GM12878 (cell line): ENCODE results near the gene HMGN1. TPM values are rescaled to one million over a fixed set of nuclear protein-coding genes. Genes with fewer than 3 reads are reported as not detected.

Experiments
- ATF7 ChIP-seq: fragments of 450-650 bp; IDR thresholded peaks from 2 replicates; pipeline ENCODE4 v1.6.1; 2016; ENCODE audit warnings: low read depth, mild to moderate bottlenecking
- CBFB ChIP-seq: IDR thresholded peaks from 2 replicates; pipeline ENCODE4 v1.6.1; 2016; ENCODE audit warnings: antibody characterized with exemption, low read depth
- CBX5 ChIP-seq: sonication (generic); IDR thresholded peaks from 2 replicates; pipeline ENCODE4 v1.6.1; 2016; ENCODE audit warnings: low read depth, moderate library complexity, mild to moderate bottlenecking, inconsistent platforms
- HDAC2 ChIP-seq: fragments of 200-600 bp; sonication (generic); IDR thresholded peaks from 2 replicates; pipeline ENCODE4 v1.6.1; 2017
- JUNB ChIP-seq: IDR thresholded peaks from 2 replicates; pipeline ENCODE4 v1.6.1; 2016; ENCODE audit warnings: antibody characterized with exemption, mild to moderate bottlenecking
- MEF2A ChIP-seq: IDR thresholded peaks from 2 replicates; pipeline ENCODE4 v1.6.1; 2011; ENCODE audit warnings: low read depth, mild to moderate bottlenecking, low read length, moderate library complexity; ENCODE audit not compliant: insufficient read depth
- MTA2 ChIP-seq: fragments of 450-650 bp; IDR thresholded peaks from 2 replicates; pipeline ENCODE4 v1.6.1; 2016; ENCODE audit warnings: low read depth, mild to moderate bottlenecking, moderate library complexity
- NBN ChIP-seq: fragments of 450-650 bp; IDR thresholded peaks from 2 replicates; pipeline ENCODE4 v1.6.1; 2016
- NR2C2 ChIP-seq: IDR thresholded peaks from 2 replicates; pipeline ENCODE4 v1.6.1; 2011; ENCODE audit warnings: borderline replicate concordance, low read depth; ENCODE audit not compliant: control insufficient read depth, insufficient read length
- POLR2AphosphoS5 ChIP-seq: IDR thresholded peaks from 2 replicates; pipeline ENCODE4 v1.6.1; 2011; ENCODE audit warnings: mild to moderate bottlenecking, low read length, inconsistent platforms
- RCOR1 ChIP-seq: conservative IDR thresholded peaks from 2 replicates; pipeline ENCODE4 v1.6.1; 2012; ENCODE audit warnings: low read depth, low read length, improper control_type of control experiment
- SMC3 ChIP-seq: IDR thresholded peaks from 2 replicates; pipeline ENCODE4 v1.6.1; 2011; ENCODE audit warnings: low read length, improper control_type of control experiment, borderline replicate concordance
- SUPT20H ChIP-seq: IDR thresholded peaks from 2 replicates; pipeline ENCODE4 v1.6.1; 2011; ENCODE audit warnings: low read depth, mild to moderate bottlenecking, low read length, moderate library complexity, borderline replicate concordance; ENCODE audit not compliant: control insufficient read depth
- TCF12 ChIP-seq: IDR thresholded peaks from 2 replicates; pipeline ENCODE4 v1.6.1; 2011; ENCODE audit warnings: low read depth, mild to moderate bottlenecking, low read length
- ZNF217 ChIP-seq: fragments of 450-650 bp; IDR thresholded peaks from 2 replicates; pipeline ENCODE4 v1.6.1; 2017; ENCODE audit warnings: antibody characterized with exemption, mild to moderate bottlenecking
- polyA plus RNA-seq, 11 experiments: library from polyadenylated mRNA; depleted of rRNA in 4 of 11; unstranded in 6 of 11; stranded (reverse) in 5 of 11; fragments of >200 nt; fragmentation: Nextera tagmentation in 4 of 11; fragmentation: Illumina TruSeq in 1 of 11; extraction: Ambion mirVana in 4 of 11; extraction: Trizol in 1 of 11; gene quantifications; 1 replicate in 1 of 11; 2 replicates in 10 of 11; pipeline versions ENCODE4 v1.2.1 to v1.2.3, GENCODE V29; 2011 to 2016; ENCODE audit warnings: inconsistent platforms in 2 of 11, missing spikeins in 2 of 11, low read depth in 1 of 11
- total RNA-seq, 4 experiments: library from RNA; depleted of rRNA in 3 of 4; stranded (reverse); fragments of >200 nt in 3 of 4; fragmentation: Illumina TruSeq in 1 of 4; extraction: Trizol in 1 of 4; gene quantifications; 2 replicates each; pipeline versions ENCODE4 v1.2.1 to v1.2.3, GENCODE V29; 2013 to 2021
- TF ChIP-seq, protein P1 (sequence below): fragments of 450-650 bp; IDR thresholded peaks from 2 replicates; pipeline ENCODE4 v1.6.1; 2017; ENCODE audit warnings: low read depth, mild to moderate bottlenecking, moderate library complexity
- TF ChIP-seq, protein P2 (sequence below): IDR thresholded peaks from 2 replicates; pipeline ENCODE4 v1.6.1; 2012; ENCODE audit warnings: low read depth, low read length, improper control_type of control experiment
- TF ChIP-seq, protein P3 (sequence below): fragments of 450-650 bp; IDR thresholded peaks from 2 replicates; pipeline ENCODE4 v1.6.1; 2017; ENCODE audit warnings: antibody characterized with exemption, mild to moderate bottlenecking, moderate library complexity
- TF ChIP-seq, protein P4 (sequence below): fragments of 450-650 bp; IDR thresholded peaks from 2 replicates; pipeline ENCODE4 v1.6.1; 2014; ENCODE audit warnings: mild to moderate bottlenecking
- TF ChIP-seq, protein P5 (sequence below): fragments of 450-650 bp; IDR thresholded peaks from 2 replicates; pipeline ENCODE4 v1.6.1; 2016; ENCODE audit warnings: mild to moderate bottlenecking

The HMGN1 gene
- total and polyA plus RNA-seq, 10 of the 15 experiments (the other 5 are each of a cell fraction or from before 2014, with no cell fraction given) = 120 to 798 (median 396) TPM

DNA sequence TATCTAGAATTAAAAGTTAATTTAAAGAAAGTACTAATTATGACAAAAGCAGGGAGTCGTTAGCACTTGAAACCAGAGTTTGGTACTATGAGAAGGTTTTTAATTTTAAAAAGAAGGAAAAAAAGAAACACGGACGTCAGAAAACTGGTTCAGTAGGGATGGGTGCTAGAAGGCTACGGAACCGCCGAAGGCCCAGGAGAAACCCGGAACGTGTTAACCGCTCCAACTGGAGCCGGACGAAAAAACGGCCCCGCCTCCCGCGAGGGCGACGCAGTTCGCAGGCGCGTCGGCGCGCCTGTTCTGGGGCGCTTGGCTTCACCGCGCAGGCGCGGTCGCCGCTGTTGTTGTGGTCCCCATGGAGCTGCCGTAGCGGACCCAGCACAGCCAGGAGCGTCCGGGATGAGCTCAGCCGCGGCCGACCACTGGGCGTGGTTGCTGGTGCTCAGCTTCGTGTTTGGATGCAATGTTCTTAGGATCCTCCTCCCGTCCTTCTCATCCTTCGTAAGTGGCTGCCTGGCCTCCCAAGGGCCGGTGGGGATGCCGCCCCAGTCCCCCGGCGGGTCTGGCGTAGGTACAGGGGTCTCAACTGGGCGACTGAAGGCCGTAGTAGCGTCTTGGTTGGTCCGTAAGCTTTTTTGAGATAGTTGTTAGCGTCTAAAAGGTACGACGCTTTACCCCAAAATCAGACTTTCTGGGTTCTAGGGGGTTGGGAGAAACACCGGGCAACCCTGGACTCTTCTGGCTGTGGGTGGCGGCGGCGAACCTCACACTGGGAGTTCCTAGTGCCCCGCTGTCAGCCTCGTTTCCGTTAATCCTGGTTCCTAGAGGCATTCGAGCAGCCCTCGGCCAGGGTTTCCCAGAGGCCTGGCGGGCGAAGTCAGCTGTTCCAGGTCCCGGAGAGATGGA lies 31.4 kb upstream of the HMGN1 start (continued):
- TF ChIP-seq, protein P1, sequence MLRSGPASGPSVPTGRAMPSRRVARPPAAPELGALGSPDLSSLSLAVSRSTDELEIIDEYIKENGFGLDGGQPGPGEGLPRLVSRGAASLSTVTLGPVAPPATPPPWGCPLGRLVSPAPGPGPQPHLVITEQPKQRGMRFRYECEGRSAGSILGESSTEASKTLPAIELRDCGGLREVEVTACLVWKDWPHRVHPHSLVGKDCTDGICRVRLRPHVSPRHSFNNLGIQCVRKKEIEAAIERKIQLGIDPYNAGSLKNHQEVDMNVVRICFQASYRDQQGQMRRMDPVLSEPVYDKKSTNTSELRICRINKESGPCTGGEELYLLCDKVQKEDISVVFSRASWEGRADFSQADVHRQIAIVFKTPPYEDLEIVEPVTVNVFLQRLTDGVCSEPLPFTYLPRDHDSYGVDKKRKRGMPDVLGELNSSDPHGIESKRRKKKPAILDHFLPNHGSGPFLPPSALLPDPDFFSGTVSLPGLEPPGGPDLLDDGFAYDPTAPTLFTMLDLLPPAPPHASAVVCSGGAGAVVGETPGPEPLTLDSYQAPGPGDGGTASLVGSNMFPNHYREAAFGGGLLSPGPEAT = peak; percentile 26; the same call in 1 of the 2 replicates
- TF ChIP-seq SMC3 (no peak), POLR2AphosphoS5 (peak; percentile 74; the same call in 1 of the 2 replicates), HDAC2 (no peak), SUPT20H (no peak), JUNB (no peak), MEF2A (no peak), ZNF217 (no peak), MTA2 (no peak), CBFB (no peak), RCOR1 (no peak), NBN (no peak), TCF12 (no peak), CBX5 (no peak), NR2C2 (no peak), ATF7 (0 out of 2 replicates have a peak, but pooled peaks have one; percentile 23)
- TF ChIP-seq, protein P2, sequence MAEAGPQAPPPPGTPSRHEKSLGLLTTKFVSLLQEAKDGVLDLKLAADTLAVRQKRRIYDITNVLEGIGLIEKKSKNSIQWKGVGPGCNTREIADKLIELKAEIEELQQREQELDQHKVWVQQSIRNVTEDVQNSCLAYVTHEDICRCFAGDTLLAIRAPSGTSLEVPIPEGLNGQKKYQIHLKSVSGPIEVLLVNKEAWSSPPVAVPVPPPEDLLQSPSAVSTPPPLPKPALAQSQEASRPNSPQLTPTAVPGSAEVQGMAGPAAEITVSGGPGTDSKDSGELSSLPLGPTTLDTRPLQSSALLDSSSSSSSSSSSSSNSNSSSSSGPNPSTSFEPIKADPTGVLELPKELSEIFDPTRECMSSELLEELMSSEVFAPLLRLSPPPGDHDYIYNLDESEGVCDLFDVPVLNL = no peak
- TF ChIP-seq, protein P3, sequence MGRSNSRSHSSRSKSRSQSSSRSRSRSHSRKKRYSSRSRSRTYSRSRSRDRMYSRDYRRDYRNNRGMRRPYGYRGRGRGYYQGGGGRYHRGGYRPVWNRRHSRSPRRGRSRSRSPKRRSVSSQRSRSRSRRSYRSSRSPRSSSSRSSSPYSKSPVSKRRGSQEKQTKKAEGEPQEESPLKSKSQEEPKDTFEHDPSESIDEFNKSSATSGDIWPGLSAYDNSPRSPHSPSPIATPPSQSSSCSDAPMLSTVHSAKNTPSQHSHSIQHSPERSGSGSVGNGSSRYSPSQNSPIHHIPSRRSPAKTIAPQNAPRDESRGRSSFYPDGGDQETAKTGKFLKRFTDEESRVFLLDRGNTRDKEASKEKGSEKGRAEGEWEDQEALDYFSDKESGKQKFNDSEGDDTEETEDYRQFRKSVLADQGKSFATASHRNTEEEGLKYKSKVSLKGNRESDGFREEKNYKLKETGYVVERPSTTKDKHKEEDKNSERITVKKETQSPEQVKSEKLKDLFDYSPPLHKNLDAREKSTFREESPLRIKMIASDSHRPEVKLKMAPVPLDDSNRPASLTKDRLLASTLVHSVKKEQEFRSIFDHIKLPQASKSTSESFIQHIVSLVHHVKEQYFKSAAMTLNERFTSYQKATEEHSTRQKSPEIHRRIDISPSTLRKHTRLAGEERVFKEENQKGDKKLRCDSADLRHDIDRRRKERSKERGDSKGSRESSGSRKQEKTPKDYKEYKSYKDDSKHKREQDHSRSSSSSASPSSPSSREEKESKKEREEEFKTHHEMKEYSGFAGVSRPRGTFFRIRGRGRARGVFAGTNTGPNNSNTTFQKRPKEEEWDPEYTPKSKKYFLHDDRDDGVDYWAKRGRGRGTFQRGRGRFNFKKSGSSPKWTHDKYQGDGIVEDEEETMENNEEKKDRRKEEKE = no peak
- TF ChIP-seq, protein P4, sequence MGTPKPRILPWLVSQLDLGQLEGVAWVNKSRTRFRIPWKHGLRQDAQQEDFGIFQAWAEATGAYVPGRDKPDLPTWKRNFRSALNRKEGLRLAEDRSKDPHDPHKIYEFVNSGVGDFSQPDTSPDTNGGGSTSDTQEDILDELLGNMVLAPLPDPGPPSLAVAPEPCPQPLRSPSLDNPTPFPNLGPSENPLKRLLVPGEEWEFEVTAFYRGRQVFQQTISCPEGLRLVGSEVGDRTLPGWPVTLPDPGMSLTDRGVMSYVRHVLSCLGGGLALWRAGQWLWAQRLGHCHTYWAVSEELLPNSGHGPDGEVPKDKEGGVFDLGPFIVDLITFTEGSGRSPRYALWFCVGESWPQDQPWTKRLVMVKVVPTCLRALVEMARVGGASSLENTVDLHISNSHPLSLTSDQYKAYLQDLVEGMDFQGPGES = no peak
- TF ChIP-seq, protein P5, sequence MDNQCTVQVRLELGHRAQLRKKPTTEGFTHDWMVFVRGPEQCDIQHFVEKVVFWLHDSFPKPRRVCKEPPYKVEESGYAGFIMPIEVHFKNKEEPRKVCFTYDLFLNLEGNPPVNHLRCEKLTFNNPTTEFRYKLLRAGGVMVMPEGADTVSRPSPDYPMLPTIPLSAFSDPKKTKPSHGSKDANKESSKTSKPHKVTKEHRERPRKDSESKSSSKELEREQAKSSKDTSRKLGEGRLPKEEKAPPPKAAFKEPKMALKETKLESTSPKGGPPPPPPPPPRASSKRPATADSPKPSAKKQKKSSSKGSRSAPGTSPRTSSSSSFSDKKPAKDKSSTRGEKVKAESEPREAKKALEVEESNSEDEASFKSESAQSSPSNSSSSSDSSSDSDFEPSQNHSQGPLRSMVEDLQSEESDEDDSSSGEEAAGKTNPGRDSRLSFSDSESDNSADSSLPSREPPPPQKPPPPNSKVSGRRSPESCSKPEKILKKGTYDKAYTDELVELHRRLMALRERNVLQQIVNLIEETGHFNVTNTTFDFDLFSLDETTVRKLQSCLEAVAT = no peak
